GM19468 (cell line): ENCODE data around the gene NCKAP1.

Source experiments
- ATAC-seq: cut with Tn5 transposase; IDR thresholded peaks from one replicate; pipeline ENCODE4 v1.9.1; 2021; ENCODE audit warnings: mild to moderate bottlenecking, moderate library complexity, moderate number of reproducible peaks; ENCODE audit not compliant: unreplicated experiment; ENCODE audit errors: extremely low read depth

The NCKAP1 gene

DNA sequence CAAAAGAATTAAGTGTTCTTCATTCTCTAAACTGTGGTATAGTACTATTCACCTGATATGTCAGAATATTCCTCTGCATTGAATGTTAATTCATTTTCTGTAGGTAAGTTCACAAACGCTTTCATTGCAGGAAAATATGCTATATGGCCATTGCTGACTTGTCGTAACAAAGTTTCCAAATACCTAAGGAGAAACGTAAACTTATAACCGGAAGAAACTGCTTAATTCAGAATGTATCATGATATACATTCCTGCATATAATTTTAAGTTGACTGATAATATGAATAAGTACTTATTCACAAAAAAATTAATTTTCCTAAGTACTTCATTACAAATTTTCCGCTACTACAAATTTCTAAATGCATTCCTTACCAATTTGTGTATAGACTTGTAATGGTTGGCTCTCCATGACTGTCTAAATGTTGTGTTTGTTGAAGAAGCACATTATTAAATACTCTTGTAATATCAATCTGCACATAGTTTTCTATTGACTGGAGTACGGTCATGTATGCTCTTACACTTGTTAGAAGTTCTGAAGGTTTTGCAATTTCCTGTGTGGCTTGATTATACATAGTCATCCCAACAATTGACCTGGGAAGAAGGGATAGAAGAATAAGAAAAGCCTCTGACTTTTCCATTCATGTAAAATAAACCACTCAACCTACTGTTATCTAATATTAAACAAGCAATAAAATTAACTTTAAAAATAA, 85.4 kb downstream of the NCKAP1 start:
- ATAC-seq: no peak

DNA sequence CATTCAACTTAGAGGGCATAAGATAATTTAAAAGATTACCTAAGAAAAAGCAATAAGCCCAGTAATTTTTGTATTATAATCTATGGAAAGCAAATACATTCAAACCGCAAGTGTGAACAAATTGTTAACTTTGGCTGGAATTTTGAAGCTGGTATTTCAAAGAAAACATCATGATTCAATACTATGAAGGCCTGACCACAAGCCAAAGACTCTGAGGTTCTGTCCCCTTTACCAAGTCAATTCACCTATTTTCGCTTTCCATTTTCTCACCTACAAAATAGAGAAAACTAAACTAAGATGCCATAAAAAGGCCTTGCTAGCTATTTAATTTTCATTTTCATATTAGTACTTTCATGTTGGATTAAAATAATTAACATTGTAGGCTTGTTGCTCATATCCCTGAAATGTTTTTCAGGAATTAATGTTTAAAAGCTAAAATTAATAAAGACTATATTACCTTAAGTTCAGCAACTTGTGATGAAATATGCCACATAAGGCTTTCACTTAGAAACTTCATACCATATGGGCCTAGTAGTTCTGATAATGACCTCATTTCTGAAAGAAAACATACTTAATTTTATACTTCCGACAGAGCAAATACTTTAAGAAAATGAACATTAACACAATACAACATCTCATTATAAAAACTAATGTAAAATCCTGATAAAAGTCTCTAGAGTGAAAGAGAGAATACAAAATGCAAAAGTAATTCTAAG, 86.2 kb downstream of the NCKAP1 start:
- ATAC-seq: no peak

DNA sequence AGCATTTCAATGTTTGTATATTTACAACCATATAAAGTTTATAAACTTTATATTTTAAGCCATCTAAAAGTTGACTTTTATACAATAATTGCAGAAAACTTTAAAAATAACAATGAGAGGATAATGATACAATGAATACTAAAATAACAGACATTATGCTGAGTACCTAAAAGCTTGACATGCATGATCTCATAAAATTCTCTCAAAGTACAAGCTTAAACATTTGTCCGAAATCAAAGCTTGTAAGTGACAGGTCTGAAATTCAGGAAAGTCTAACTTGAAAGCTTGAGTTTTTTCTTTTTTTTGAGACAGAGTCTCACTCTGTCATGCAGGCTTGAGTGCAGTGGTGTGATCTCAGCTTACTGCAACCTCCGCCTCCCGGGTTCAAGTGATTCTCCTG, 87.7 kb downstream of the NCKAP1 start:
- no peak for ATAC-seq

DNA sequence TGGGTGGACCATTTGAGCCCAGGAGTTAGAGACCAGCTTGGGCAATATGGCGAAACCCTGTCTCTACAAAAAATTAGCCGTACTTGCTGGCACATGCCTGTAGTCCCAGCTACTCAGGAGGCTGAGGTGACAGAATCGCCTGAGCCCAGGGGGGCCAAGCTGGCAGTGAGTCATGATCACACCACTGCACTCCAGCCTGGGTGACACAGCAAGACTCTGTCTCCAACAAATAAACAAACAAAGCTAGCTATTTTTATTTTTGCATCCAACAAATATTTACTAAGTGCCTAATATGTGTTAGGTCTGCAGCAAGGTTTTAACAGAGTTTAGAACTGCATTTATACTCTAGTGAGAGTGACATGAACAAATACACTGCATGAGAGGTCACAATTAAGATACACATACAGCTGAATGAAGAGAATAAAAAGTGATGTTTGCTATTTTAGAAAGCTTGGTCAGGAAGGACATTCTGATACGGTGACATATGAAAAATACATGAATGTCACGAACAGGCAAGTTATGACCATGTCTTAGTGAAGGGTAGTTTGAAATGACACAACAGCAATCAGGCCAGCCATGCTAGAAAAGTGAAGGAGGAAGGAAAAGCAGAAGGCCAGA, 88.6 kb downstream of the NCKAP1 start:
- no peak for ATAC-seq

DNA sequence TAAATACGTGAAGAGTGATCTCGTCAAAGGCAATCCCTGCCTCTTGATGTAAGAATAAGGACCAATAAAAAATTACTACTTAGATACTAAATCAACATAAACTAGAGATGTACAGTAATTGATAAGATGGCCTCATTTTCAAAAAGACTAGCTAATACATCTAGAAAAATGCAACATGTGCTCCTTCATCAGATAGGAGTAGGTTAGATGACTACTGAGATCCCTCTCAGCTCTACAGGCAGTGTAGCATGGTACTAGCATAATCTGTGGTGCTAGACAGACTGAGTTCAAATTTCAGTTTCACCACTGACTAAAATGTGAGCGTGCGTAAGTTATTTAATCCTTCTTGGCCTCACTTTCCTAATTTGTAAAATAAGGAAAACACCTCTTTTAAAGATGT, 89.2 kb downstream of the NCKAP1 start:
- ATAC-seq: no peak

DNA sequence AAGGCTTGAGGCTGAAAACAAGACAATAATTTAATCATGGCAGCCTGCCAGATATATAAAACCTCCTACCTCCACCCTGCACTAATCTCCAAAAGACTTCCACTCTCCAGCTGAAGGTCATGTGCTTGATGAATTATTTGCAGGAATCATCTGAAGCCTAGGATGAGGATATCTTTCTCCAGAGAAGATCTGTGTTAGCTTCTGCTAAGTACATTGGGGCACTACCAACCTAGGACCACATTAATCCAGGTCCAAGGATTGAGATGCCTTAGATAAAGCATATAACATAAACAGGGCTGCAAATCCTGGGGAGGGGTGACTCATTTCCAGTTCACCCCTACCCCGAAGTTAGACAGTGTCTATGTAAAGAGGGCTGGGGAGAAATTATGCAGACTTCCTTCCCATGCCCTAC, 91.3 kb downstream of the NCKAP1 start:
- no peak for ATAC-seq

DNA sequence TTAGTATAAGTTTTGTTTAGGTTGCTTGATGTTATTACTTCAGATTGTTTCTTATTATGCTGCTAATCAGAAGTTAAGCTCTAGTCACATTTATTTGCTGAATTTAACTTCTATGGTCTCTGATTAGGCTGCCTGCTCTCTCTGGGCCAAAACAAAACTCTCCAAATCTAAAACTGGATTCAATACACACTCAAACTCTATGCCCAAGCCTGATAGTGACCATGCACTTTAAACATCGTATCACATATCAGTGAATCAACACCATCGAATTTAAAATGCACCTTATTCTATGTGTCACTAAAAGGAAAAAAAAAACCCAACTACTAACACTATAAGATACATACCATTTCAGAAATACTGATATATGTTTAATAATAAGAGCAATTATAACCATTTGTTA, 94.9 kb downstream of the NCKAP1 start:
- no peak for ATAC-seq

DNA sequence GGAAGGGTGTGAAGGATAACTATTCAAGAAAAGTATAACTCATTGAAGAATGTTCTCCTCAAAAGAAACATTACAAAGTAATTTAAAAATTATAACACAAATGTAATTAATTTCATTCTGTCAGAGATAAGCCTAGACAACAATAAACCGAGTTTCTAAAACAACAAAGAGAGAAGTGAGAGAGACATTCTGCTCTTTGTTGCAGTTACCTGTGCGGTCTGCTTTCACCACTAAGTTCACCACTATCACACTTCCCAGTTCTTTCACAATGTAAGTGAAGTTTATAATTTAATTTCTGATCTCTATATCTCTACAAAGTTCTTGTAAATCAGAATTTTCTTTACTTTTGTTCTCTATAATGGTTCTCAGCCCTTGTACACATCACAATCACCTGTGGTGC, 95.5 kb downstream of the NCKAP1 start:
- ATAC-seq: no peak

DNA sequence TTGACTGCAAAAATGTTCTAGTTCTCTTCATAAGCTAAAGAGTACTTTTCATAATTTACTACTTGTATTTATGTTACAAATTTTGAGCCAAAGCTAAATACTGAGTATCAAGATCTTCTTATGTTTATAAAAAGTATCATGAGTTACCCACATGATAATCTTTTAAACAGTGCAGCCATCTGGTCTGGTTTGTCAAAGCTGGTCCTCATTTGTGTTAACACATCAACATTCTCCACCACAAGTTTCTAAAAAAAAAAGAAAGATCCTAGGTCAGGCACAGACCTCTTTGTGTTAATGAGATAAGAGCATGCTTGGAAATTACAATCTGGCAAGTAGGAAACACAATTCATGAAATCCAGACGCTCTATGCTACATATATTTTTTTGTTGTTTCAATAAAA, 96.3 kb downstream of the NCKAP1 start:
- ATAC-seq: no peak

DNA sequence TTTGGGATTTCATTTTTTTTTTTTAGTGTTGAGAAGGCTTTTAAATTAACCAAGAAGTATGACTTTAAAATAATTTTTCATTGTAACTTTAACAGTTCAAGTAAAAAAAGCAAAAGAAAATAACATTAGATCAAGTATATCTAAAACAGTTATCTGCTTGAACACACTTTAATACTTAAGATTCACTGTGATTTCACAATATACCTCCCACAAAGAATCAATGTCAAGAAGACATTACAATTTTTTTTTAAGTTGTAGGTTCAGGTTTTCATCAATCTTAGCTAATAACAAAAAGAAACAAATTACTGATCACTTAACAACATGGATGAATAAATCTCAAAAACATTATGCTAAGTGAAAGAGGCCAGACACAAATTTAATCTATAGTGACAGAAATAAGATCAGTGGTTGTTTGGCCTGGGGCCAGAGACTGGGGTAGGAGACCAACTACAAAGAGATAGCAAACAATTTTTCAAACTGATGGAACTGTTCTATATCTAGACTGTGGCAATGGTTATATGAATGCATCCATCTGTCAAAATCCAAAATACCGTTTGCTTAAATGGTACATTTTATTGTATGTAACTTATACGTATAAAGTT, 97.0 kb downstream of the NCKAP1 start:
- no peak for ATAC-seq

DNA sequence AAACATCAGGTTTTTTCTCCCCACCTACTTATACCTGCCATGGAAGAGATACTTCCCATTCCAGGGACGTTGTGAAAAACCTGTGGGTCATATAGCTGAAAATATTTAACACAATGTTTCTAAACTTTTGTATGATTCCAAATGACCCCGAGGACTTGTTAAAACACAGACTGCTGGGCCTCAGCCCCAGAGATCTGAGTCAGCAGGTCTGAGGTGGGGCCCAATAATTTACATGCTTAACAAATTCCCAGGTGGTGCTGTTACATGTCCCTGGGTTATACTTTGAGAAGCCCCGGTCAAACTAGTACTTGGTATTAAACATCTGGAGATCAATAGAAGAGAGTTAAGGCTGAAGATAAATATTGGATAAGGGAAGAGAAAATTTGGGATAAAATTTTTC, 100.4 kb downstream of the NCKAP1 start:
- no peak for ATAC-seq

DNA sequence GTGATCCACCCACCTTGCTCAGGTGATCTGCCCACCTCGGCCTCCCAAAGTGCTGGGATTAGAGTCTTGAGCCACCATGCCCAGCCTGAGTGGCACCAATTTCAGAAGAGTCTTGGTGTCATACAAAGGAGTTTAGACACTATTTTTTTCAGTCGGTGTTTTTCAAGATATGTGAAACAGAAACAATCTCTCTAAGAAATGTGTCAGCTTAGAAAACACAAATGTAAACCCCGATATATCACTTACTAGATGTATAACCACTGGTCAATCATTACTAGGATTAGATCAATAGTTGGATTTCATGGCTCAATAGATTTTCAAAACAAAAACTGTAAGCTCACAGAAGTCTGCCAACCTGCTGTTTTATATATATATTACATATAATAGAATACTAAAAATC, 104.6 kb downstream of the NCKAP1 start:
- peak; percentile 76 for ATAC-seq

DNA sequence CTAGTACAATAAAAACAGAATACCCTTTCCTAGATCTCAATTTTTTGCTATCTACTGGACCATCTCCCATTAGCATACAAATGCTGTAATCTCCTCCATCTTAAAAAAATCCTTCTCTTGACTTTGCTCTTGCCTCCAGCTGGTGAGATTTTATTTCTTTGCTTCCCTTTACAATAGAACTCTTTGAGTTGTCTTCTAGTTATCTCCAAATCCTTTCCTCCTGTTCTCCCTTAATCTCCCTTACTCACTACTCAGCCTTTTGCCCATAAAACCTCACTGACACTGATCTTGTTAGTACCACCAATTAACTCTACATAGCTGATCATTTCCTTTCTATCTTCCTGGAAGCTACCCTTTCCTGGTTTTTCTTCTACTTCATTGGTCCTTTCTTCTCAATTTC, 108.3 kb downstream of the NCKAP1 start:
- ATAC-seq: no peak

DNA sequence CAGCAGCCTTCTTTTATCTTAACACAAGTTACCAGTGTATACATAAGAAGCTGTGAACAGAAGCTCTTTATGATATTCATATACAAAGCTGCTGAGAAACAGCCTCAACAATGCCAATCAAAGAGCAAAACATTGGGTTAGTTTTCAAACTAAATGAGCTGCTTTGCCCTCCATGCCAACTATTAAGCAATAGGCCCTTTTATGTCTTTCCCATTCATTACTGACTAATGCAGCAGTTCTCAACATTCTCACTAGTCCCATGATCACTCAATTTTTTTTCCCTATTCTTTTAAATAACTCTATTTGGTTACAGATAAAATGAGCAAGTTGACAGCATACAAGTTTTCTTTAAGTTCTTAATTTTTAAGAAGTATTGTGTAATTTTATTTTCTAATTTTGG, 114.0 kb downstream of the NCKAP1 start:
- ATAC-seq: no peak

DNA sequence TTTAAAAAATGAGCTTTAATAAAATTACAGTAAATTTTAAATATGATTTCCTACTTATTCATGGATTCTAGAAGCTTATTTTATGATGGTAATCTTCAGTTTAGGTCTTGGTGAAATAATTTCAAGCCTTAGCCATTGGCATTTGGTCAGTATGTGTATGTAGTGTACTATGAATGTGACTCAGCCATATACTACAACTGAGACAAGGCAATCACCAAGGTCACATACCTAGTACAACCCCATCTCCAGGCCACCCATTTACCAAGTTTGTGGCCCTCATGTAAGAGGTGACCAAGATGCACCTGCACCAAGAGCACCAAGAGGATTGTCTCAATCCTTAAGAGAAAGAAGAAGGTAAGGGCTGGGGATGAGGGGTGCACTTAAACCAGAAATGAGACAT, 117.0 kb downstream of the NCKAP1 start:
- no peak for ATAC-seq

DNA sequence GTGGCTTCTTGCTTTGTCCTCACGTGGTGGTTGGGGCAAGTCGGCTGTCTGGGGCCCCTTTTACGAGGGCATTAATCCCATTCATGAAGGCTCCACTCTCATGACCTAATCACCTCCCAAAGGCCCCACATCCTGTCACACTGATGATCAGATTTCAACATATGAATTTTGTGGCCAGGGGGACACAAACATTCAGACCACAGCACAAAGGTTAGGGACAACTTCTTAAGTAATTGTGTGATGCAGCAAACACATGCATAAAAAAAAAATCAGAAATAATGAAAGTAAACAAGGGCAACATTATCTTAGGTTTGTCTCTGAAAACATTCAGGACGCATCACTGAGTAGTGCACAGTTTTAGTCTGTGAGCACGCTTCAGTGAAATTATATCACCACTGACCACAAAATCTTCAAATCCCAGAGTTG, 117.6 kb downstream of the NCKAP1 start:
- no peak for ATAC-seq

DNA sequence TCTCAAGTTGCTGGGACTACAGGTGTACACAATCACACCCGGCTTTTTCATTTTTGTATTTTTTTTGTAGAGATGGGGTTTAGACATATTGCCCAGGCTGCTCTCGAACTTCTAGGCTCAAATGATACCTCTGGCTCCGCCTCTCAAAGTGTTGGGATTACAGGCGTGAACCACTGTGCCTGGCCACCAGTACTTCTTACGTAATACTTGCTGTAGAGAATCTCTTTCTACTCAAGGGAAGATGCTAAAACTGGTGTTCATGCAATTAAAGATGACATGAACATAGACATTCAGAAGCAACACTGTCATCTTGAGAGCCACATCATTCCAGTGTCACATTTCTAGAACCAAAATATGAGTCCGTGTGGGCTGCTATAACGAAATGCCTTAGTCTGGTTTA, 118.2 kb downstream of the NCKAP1 start:
- ATAC-seq: no peak

DNA sequence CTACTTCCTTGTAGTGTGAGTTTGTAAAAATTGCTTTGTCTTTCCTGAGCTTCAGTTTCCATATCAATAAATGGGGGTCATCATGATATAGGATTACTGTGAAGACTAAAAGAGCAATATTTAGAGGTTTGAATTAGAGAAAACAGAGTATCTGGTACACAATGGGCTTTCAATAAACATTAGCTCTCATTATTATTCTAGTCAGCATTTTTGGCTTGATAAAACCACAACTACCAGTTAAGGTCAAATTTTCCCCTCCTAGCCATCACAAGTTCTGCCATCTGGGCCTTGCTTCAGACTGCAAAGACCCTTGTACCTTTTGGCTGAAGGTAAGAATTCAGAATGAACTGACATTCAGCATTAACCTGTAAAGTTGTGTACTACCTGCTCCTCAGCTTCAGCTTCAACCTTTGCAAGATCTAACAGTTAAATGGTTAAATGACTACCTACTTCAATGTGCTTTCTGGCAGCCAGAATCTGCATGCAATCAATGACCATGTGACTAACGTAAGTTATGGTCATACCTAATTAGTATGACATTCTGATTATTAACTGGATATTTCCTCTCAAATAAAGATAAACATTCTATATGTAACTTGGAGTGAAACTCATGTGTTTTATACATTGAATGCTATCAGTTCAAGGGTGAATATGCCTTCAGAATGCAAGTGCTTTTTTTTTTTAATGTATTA, 119.2 kb downstream of the NCKAP1 start:
- ATAC-seq: no peak

DNA sequence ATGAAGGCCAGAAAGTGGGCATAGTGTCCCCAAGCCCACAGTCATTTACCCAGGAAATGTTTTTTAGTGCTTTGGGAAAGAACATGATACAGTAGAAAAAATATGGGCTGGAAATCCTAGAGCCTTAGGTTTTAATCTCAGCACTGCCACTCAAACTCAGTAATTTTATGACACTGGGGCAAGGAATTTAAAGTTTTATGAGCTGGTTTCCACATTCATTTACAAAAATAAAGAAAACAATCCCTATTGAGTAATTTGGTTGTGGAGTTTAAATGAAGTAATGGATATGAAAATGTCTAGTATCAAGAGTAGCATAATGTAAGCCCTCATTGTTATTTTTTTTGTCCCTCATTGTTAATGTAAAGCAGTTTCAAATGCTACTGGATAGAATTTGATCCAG, 120.3 kb downstream of the NCKAP1 start:
- ATAC-seq: no peak

DNA sequence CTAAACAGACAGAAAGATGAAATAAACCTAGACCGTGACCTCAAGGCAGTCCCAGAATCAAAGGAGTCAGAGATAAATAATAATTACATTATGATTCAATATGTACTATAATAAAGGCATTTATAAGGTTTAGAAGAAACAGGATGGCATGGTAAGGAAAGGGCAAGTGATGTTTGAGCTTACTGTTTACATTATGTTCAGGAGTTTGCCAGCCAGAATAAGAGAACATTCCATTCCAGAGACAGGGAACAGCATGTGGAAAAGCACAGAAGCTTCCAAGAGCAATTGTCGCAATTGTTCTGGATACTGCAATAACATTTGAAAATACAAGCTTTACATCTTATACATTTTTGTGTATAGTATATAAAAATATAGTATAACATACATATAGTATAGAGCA, 121.8 kb downstream of the NCKAP1 start:
- no peak for ATAC-seq
